PC-3 (cell line): Measurements from ENCODE around the gene RNF114.

Source experiments
- EZH2 ChIP-seq: fragments of 300-600 bp; sonication (generic); IDR thresholded peaks from one replicate; pipeline ENCODE4 v1.6.1; 2017; ENCODE audit warnings: antibody characterized with exemption, mild to moderate bottlenecking, low read length; ENCODE audit not compliant: unreplicated experiment
- TF ChIP-seq, protein P1 (sequence below): fragments of 300-600 bp; sonication (generic); conservative IDR thresholded peaks from 2 replicates; pipeline ENCODE4 v1.5.1; 2017; ENCODE audit warnings: antibody characterized with exemption, low read depth, mild to moderate bottlenecking, low read length

DNA sequence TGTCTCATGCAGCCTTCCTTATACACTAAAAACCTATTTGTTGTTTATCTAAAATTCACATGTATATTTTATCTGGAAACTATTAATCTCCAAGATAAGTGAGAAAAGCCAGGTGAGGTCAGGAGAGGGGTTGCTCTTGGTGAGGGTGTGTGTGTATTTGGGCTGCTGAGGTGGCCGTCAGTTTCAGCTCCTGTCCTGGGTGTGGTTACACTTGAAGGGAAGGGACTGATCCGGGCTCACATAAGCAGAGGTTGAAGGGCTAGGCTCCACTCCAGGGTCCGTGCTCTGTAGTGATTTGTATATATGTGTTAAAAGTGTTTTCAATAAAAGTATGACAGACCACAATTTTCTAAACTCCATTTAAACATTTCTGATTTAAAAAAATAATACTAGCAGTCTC is 33.0 kb downstream of the RNF114 start:
- TF ChIP-seq, protein P1, sequence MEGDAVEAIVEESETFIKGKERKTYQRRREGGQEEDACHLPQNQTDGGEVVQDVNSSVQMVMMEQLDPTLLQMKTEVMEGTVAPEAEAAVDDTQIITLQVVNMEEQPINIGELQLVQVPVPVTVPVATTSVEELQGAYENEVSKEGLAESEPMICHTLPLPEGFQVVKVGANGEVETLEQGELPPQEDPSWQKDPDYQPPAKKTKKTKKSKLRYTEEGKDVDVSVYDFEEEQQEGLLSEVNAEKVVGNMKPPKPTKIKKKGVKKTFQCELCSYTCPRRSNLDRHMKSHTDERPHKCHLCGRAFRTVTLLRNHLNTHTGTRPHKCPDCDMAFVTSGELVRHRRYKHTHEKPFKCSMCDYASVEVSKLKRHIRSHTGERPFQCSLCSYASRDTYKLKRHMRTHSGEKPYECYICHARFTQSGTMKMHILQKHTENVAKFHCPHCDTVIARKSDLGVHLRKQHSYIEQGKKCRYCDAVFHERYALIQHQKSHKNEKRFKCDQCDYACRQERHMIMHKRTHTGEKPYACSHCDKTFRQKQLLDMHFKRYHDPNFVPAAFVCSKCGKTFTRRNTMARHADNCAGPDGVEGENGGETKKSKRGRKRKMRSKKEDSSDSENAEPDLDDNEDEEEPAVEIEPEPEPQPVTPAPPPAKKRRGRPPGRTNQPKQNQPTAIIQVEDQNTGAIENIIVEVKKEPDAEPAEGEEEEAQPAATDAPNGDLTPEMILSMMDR: no peak
- TF ChIP-seq EZH2: no peak
